Prostate gland (tissue), 2 donors: ENCODE results near the gene NEDD9.

Source experiments
- POLR2A ChIP-seq: fragments of 450-650 bp; IDR thresholded peaks from one replicate; pipeline ENCODE4 v1.6.1; 2016; ENCODE audit warnings: antibody characterized with exemption, mild to moderate bottlenecking
- TF ChIP-seq, protein P1 (sequence below), 4 experiments: fragments of 200-600 bp in 2 of 4; fragments of 450-650 bp in 2 of 4; sonication (generic) in 2 of 4; IDR thresholded peaks; 1 replicate in 3 of 4; 2 replicates in 1 of 4; pipeline ENCODE4 v1.5.1; 2016 to 2019; ENCODE audit warnings: antibody characterized with exemption in 4 of 4, mild to moderate bottlenecking in 2 of 4, moderate library complexity in 2 of 4

- TF ChIP-seq, protein P1, sequence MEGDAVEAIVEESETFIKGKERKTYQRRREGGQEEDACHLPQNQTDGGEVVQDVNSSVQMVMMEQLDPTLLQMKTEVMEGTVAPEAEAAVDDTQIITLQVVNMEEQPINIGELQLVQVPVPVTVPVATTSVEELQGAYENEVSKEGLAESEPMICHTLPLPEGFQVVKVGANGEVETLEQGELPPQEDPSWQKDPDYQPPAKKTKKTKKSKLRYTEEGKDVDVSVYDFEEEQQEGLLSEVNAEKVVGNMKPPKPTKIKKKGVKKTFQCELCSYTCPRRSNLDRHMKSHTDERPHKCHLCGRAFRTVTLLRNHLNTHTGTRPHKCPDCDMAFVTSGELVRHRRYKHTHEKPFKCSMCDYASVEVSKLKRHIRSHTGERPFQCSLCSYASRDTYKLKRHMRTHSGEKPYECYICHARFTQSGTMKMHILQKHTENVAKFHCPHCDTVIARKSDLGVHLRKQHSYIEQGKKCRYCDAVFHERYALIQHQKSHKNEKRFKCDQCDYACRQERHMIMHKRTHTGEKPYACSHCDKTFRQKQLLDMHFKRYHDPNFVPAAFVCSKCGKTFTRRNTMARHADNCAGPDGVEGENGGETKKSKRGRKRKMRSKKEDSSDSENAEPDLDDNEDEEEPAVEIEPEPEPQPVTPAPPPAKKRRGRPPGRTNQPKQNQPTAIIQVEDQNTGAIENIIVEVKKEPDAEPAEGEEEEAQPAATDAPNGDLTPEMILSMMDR (IDR thresholded peaks at IDR 0.05), result no peak
- no peak for TF ChIP-seq POLR2A
Observed at GRCh38 chr6:11251553-11252360, 19.3 kb upstream of the NEDD9 start.
